ENCODE measurements around the gene ADAMTS8. TPM values are rescaled to one million over a fixed set of nuclear protein-coding genes. Genes with fewer than 3 reads are reported as not detected.

The ADAMTS8 gene
- total RNA-seq, 4 donors from 2014 or later, result 1.2 to 7.3 (median 4.6) TPM

GRCh38 chr11:130472434-130472961, 44.1 kb upstream of the ADAMTS8 start:
- Histone ChIP-seq H3K36me3 (no peaks in the 10 kb centered on the region), H3K9me3 (no peaks in the 10 kb centered on the region), H3K4me3 (no peak overlapping the region), H3K27ac (no peak overlapping the region), H3K4me1 (no peaks in the 10 kb centered on the region), H3K27me3 (no peaks in the 10 kb centered on the region)
- TF ChIP-seq CTCF (IDR thresholded peaks at IDR 0.05) (no peak), POLR2A (IDR thresholded peaks at IDR 0.05) (no peak)
- DNase-seq, result no peak
- intact Hi-C loops (cut with DNase I; ENCODE audit: low total_unique reads), result no loop called here

- intact Hi-C loops (cut with DNase I; ENCODE audit: low total_unique reads), result no loop called here
- H3K36me3 ChIP-seq, result no peaks in the 10 kb centered on the region
- no peaks in the 10 kb centered on the region for H3K9me3 ChIP-seq
- no peak overlapping the region for H3K4me3 ChIP-seq
- no peaks in the 10 kb centered on the region for H3K4me1 ChIP-seq
- no peak overlapping the region for H3K27ac ChIP-seq
- no peak for DNase-seq
- TF ChIP-seq POLR2A (IDR thresholded peaks at IDR 0.05) (no peak), CTCF (IDR thresholded peaks at IDR 0.05) (no peak)
- H3K27me3 ChIP-seq, result no peaks in the 10 kb centered on the region
Observed at GRCh38 chr11:130471731-130472433, 43.5 kb upstream of the ADAMTS8 start.

- no peak overlapping the region for H3K27ac ChIP-seq
- H3K36me3 ChIP-seq, result no peaks in the 10 kb centered on the region
- no peaks in the 10 kb centered on the region for H3K27me3 ChIP-seq
- H3K9me3 ChIP-seq, result no peaks in the 10 kb centered on the region
- intact Hi-C loops (cut with DNase I; ENCODE audit: low total_unique reads), result no loop called here
- H3K4me1 ChIP-seq, result no peaks in the 10 kb centered on the region
- DNase-seq, result no peak
- TF ChIP-seq CTCF (IDR thresholded peaks at IDR 0.05) (no peak), POLR2A (IDR thresholded peaks at IDR 0.05) (no peak)
- no peak overlapping the region for H3K4me3 ChIP-seq
Observed at GRCh38 chr11:130470832-130471706, 42.7 kb upstream of the ADAMTS8 start.

DNA sequence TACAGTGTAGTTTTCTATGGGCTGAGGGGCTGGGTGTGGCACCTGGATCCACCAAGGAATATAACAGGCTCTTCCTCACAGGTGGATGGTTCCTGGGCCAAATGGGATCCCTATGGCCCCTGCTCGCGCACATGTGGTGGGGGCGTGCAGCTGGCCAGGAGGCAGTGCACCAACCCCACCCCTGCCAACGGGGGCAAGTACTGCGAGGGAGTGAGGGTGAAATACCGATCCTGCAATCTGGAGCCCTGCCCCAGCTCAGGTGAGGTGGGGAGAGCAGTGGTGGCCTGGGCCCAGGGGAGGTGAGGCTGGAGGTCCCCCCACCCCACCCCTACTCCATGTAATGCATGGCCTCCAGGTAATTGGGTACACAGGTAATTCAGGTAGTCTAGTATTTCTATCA, 40.8 kb upstream of the ADAMTS8 start:
- H3K9me3 ChIP-seq, result no peaks in the 10 kb centered on the region
- DNase-seq, result no peak
- no peak overlapping the region for H3K4me3 ChIP-seq
- intact Hi-C loops (cut with DNase I; ENCODE audit: low total_unique reads), result no loop called here
- no peaks in the 10 kb centered on the region for H3K36me3 ChIP-seq
- TF ChIP-seq CTCF (IDR thresholded peaks at IDR 0.05) (no peak), POLR2A (IDR thresholded peaks at IDR 0.05) (no peak)
- no peaks in the 10 kb centered on the region for H3K27me3 ChIP-seq
- H3K4me1 ChIP-seq, result no peaks in the 10 kb centered on the region
- H3K27ac ChIP-seq, result no peak overlapping the region
